GM10266 (cell line): ENCODE measurements around the gene APOC4.

Experiments
- DNase-seq: peaks from one replicate; pipeline ENCODE4 v3.0.0; 2012; ENCODE audit errors: extremely low spot score
- TF ChIP-seq, protein P1 (sequence below): IDR thresholded peaks from 2 replicates; pipeline ENCODE4 v1.5.1; 2012; ENCODE audit warnings: mild to moderate bottlenecking, low read depth; ENCODE audit not compliant: control insufficient read depth, insufficient read depth; ENCODE audit errors: missing control alignments

Gene APOC4

DNA sequence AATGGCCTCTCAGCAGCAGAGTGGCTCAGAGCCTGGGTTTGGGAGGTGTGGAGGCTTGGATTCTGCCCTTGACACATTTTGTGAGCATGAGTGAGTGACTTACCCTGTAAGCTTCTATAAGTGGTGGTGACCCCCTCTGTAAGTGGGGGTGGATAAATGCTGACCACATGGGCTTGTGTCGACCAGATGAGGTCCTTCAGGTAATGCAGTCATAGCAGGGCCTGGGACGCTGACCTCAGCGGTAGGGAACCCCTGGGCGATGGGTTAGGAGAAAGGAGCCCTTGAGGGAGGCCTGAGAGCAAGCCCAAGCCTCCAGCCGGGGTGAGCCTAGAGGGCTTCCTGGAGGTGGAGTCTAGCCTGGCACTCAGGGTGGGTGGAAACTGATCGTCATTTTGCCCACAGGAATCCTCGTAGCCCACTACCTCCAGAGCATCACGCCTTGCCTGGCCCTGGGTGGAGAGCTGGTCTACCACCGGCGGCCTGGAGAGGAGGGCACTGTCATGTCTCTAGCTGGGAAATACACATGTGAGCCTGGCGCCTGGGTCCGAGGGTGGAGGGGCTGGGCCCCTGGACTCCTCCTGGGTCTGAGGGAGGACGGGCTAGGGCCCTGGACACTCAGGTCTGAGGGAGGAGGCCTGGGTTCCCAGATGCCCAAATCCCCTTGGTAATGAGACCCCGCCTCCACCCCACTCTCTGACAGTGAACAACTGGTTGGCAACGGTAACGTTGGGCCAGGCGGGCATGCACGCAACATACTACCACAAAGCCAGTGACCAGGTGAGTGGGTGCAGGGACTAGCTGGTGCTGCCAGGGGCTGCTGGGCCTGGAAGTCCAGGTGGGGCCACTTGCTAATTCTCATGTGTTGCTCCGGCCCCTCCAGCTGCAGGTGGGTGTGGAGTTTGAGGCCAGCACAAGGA is 41.5 kb upstream of the APOC4 start:
- no peak for DNase-seq
- TF ChIP-seq, protein P1, sequence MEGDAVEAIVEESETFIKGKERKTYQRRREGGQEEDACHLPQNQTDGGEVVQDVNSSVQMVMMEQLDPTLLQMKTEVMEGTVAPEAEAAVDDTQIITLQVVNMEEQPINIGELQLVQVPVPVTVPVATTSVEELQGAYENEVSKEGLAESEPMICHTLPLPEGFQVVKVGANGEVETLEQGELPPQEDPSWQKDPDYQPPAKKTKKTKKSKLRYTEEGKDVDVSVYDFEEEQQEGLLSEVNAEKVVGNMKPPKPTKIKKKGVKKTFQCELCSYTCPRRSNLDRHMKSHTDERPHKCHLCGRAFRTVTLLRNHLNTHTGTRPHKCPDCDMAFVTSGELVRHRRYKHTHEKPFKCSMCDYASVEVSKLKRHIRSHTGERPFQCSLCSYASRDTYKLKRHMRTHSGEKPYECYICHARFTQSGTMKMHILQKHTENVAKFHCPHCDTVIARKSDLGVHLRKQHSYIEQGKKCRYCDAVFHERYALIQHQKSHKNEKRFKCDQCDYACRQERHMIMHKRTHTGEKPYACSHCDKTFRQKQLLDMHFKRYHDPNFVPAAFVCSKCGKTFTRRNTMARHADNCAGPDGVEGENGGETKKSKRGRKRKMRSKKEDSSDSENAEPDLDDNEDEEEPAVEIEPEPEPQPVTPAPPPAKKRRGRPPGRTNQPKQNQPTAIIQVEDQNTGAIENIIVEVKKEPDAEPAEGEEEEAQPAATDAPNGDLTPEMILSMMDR = no peak

DNA sequence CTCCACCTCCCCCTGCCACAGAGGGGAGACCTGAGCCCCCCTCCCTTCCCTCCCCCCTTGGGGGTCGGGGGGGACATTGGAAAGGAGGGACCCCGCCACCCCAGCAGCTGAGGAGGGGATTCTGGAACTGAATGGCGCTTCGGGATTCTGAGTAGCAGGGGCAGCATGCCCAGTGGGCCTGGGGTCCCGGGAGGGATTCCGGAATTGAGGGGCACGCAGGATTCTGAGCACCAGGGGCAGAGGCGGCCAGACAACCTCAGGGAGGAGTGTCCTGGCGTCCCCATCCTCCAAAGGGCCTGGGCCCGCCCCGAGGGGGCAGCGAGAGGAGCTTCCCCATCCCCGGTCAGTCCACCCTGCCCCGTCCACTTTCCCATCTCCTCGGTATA is 38.8 kb upstream of the APOC4 start:
- DNase-seq = no peak
- TF ChIP-seq, protein P1 = no peak

DNA sequence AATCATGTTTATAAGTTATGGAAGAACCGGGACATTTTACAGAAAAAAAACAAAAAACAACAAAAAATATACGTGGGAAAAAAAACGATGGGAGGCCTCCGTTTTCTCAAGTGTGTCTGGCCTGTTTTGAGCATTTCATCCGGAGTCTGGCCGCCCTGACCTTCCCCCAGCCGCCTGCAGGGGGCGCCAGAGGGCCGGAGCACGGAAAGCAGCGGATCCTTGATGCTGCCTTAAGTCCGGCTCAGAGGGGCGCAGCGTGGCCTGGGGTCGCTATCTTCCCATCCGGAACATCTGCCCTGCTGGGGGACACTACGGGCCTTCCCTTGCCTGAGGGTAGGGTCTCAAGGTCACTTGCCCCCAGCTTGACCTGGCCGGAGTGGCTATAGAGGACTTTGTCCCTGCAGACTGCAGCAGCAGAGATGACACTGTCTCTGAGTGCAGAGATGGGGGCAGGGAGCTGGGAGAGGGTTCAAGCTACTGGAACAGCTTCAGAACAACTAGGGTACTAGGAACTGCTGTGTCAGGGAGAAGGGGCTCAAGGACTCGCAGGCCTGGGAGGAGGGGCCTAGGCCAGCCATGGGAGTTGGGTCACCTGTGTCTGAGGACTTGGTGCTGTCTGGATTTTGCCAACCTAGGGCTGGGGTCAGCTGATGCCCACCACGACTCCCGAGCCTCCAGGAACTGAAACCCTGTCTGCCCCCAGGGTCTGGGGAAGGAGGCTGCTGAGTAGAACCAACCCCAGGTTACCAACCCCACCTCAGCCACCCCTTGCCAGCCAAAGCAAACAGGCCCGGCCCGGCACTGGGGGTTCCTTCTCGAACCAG is 38.2 kb upstream of the APOC4 start:
- DNase-seq = peak; percentile 85
- TF ChIP-seq, protein P1 = peak; percentile 99

DNA sequence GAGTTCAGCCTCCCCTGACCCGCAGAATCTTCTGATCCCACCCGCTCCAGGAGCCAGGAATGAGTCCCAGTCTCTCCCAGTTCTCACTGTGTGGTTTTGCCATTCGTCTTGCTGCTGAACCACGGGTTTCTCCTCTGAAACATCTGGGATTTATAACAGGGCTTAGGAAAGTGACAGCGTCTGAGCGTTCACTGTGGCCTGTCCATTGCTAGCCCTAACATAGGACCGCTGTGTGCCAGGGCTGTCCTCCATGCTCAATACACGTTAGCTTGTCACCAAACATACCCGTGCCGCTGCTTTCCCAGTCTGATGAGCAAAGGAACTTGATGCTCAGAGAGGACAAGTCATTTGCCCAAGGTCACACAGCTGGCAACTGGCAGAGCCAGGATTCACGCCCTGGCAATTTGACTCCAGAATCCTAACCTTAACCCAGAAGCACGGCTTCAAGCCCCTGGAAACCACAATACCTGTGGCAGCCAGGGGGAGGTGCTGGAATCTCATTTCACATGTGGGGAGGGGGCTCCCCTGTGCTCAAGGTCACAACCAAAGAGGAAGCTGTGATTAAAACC is 37.5 kb upstream of the APOC4 start:
- TF ChIP-seq, protein P1 = no peak
- no peak for DNase-seq

DNA sequence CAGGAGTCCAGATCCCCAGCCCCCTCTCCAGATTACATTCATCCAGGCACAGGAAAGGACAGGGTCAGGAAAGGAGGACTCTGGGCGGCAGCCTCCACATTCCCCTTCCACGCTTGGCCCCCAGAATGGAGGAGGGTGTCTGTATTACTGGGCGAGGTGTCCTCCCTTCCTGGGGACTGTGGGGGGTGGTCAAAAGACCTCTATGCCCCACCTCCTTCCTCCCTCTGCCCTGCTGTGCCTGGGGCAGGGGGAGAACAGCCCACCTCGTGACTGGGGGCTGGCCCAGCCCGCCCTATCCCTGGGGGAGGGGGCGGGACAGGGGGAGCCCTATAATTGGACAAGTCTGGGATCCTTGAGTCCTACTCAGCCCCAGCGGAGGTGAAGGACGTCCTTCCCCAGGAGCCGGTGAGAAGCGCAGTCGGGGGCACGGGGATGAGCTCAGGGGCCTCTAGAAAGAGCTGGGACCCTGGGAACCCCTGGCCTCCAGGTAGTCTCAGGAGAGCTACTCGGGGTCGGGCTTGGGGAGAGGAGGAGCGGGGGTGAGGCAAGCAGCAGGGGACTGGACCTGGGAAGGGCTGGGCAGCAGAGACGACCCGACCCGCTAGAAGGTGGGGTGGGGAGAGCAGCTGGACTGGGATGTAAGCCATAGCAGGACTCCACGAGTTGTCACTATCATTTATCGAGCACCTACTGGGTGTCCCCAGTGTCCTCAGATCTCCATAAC is 36.4 kb upstream of the APOC4 start, which contains the start of gene APOE:
Gene APOE, plus strand, starts transcription at position 360 of the 724 bp plus-strand sequence. CDS start 829 bp downstream, outside the sequence.
- TF ChIP-seq, protein P1 = no peak
- DNase-seq = no peak

DNA sequence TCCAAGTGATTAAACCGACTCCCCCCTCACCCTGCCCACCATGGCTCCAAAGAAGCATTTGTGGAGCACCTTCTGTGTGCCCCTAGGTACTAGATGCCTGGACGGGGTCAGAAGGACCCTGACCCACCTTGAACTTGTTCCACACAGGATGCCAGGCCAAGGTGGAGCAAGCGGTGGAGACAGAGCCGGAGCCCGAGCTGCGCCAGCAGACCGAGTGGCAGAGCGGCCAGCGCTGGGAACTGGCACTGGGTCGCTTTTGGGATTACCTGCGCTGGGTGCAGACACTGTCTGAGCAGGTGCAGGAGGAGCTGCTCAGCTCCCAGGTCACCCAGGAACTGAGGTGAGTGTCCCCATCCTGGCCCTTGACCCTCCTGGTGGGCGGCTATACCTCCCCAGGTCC is 34.4 kb upstream of the APOC4 start:
- TF ChIP-seq, protein P1 = no peak
- DNase-seq = no peak
